GM10248 (cell line): Measurements from ENCODE around the gene ZNF14.
"Not testable (repeated sequence)": the region's sequence is repeated elsewhere in the genome, so short reads cannot be mapped to it uniquely, and the experiment has no call there.

Experiments
- CTCF ChIA-PET: fragments of 300-600 bp; sonication (Branson Sonifier 250); formaldehyde crosslinking; extraction: SDS; loops from one replicate; lab custom pipeline; 2021; ENCODE audit warnings: antibody characterized with exemption; lab: Yijun Ruan, JAX
- POLR2A ChIA-PET: fragments of 350-650 bp; sonication (Branson Sonifier 250); formaldehyde crosslinking; extraction: SDS; loops from one replicate; lab custom pipeline; 2020; ENCODE audit warnings: antibody characterized with exemption; lab: Yijun Ruan, JAX
- DNase-seq: peaks from one replicate; pipeline ENCODE4 v3.0.0; 2012; ENCODE audit errors: extremely low spot score
- CTCF ChIP-seq: IDR thresholded peaks from 2 replicates; pipeline ENCODE4 v1.5.1; 2012; ENCODE audit warnings: mild to moderate bottlenecking, low read depth; ENCODE audit errors: extremely low read depth, missing control alignments, control extremely low read depth

ZNF14 gene

DNA sequence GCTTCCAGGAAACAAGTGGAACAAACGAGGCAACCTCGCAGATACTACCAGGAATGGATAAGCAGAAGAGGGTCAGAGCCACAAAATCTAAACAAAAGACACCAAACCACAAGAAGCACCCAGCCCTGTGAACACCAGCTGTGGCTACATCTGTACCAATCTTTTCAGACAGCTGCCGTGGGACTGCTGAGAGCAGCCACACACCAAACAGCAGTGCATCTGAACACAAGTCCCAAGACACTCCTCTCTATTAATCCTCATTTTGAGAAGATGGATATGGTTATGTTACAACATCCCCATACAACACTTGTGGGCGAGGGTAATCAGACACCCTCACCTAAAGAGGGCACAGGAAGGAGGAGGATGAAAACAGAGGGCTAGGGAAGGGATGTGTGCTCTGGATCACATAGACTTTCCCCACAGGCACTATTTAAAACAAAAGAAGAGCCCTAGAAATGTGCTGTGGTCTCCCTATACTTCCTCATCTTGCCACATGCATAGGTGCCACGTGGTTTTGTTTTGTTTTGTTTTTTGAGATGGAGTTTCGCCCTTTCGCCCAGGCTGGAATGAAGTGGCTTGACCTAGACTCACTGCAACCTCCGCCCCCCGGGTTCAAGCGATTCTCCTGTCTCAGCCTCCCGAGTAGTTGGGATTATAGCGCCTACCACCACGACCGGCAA lies 41.6 kb upstream of the ZNF14 start:
- ChIA-PET POLR2A (no interaction called here), CTCF (no interaction called here)
- no peak for TF ChIP-seq CTCF
- DNase-seq = no peak

- DNase-seq, POLR2A ChIA-PET: not testable (repeated sequence)
Measured at GRCh38 chr19:19771963-19772362, 39.1 kb upstream of the ZNF14 start.

DNA sequence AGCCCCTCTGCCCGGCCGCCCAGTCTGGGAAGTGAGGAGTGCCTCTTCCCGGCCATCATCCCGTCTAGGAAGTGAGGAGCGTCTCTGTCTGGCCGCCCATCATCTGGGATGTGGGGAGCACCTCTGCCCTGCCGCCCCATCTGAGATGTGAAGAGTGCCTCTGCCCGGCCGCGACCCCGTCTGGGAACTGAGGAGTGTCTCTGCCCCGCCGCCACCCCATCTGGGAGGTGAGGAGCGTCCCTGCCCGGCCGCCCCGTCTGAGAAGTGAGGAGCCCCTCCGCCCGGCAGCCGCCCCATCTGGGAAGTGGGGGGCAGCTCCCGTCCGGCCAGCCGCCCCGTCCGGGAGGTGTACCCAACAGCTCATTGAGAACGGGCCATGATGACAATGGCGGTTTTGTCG lies 37.1 kb upstream of the ZNF14 start:
- CTCF ChIA-PET, POLR2A ChIA-PET, DNase-seq: not testable (repeated sequence)

More at GRCh38 chr19:19771963-19772362, 39.1 kb upstream of the ZNF14 start:
- CTCF ChIA-PET = not testable (repeated sequence)

GRCh38 chr19:19758164-19758563 lies 25.3 kb upstream of the ZNF14 start:
- ChIA-PET POLR2A (no interaction called here), CTCF (interaction anchor here (1.4 kb wide), 1 partner anchor 12 kb away, joined by 3 read pairs; no protein-coding TSS in a partner anchor)
- no peak for DNase-seq
- TF ChIP-seq CTCF = no peak

- no peak for DNase-seq
- POLR2A ChIA-PET = no interaction called here
- TF ChIP-seq CTCF = no peak
- CTCF ChIA-PET = no interaction called here
Measured at GRCh38 chr19:19752760-19753403, 20.0 kb upstream of the ZNF14 start.

- POLR2A ChIA-PET = no interaction called here
- CTCF ChIA-PET = no interaction called here
- no peak for TF ChIP-seq CTCF
Measured at GRCh38 chr19:19751846-19752245, 18.9 kb upstream of the ZNF14 start.

GRCh38 chr19:19750842-19751790 lies 18.2 kb upstream of the ZNF14 start:
- DNase-seq = peak; percentile 16
- no peak for TF ChIP-seq CTCF
- CTCF ChIA-PET = no interaction called here

More at GRCh38 chr19:19751846-19752245, 18.9 kb upstream of the ZNF14 start:
- DNase-seq = no peak

More at GRCh38 chr19:19750842-19751790, 18.2 kb upstream of the ZNF14 start:
- POLR2A ChIA-PET = no interaction called here
